ENCODE results near the gene CLEC9A.

DNA sequence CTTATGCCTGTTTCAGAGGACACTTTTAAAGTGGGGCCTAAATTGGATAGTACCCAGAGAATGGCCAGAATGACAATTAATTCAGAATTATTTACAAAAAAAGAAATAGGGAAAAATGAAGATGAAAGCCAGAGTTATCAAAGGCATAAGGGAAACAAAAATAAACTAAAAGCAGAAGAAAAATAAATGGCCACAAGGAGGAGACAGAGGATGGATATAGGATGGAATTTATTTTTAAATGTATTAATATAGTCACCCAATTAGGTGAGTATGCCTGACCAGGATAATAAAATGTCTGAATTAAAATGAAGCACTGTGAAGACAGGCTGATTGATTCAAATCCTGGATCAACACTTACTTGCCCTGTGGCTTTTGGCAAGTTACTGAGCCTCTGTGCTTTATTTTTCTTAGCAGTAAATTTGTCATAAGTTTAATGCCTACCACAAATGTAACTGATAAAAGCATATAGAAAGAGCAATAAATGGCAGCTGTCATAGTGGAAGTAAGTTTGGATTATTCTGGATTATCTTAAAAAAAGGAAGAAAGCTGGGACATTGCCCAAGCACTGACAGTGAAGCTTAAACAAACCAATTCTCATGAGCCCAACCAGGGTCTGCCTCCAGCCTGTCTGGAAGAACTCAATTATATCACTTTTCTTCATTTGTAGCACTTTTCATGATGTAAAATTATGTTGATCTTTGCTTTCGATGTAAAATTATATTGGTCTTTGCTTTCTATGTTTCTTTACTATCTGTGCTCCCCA is 3.5 kb downstream of the CLEC9A start:
- TF ChIP-seq POLR2A (IDR thresholded peaks at IDR 0.05) (no peak), CTCF (IDR thresholded peaks at IDR 0.05 in 4 of 5, conservative IDR thresholded peaks at IDR 0.05 in 1 of 5) (peak in 3 of 5 experiments; percentile 20 to 31 (median 23))

Measured in gastrocnemius medialis (tissue), 4 donors.